GM18499 (cell line): ENCODE data around the gene SNX32.
"Not testable (repeated sequence)": the region's sequence is repeated elsewhere in the genome, so short reads cannot be mapped to it uniquely, and the experiment has no call there.

Experiments used
- ATAC-seq: cut with Tn5 transposase; IDR thresholded peaks from one replicate; pipeline ENCODE4 v1.9.1; 2021; ENCODE audit warnings: moderate number of reproducible peaks; ENCODE audit not compliant: insufficient read depth, unreplicated experiment

Gene SNX32

DNA sequence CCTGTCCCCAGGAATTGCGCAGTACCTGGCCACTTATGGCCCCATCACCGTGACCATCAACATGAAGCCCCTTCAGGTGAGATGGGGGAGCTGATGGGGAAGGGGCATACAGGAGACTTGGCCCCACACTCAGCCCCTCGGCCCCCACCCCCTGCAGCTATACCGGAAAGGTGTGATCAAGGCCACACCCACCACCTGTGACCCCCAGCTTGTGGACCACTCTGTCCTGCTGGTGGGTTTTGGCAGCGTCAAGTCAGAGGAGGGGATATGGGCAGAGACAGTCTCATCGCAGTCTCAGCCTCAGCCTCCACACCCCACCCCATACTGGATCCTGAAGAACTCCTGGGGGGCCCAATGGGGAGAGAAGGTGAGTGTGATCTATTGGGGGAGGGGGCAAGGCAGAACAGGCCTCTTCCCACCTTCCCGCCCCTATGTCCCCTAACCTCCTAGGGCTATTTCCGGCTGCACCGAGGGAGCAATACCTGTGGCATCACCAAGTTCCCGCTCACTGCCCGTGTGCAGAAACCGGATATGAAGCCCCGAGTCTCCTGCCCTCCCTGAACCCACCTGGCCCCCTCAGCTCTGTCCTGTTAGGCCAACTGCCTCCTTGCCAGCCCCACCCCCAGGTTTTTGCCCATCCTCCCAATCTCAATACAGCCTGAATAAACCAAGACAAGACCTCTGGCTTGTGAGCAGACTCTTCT lies 49.4 kb downstream of the SNX32 start:
- ATAC-seq = no peak

DNA sequence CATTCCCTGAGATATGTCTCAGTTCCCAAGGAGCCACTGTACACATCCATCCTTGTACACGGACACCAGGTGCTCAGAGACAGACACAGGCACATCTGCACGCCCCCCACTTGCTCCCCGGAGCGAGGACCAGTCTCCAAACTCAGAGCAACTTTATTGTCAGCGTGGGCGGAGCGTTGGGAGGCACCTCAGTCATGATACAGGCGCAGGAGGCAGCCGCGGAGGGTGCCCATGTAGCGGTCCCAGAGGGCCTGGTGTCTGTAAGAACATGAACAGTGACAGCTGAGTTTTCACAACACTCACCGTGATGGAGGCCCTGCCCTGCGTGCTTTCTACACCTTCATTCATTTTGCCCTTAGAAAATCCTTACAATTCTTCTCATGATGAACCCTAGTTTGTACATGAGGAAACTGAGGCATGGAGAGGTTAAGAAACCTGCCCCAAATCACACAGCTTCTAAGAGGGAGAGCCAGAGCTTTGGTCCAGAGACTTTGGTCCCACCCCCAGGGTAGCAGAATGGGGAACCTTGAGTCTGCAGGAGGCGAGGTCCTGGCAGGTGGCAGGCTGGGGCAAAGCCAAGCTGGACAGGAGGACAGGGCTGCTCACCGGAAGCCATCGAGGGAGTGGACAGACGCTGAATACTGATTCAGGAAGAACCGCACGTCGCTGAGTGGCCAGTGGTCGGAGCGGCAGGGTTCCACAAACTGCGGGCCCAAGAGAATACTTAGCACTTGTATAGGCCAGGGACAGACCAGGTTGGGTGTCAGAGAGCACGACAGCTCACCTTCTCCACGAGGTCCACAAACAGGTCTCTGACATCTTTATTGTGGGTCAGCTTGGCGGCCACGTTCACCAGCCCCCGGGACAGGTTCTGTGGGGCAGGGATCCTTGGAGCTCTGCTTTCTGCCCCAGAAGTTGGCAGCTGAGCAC lies 50.3 kb downstream of the SNX32 start:
- no peak for ATAC-seq

DNA sequence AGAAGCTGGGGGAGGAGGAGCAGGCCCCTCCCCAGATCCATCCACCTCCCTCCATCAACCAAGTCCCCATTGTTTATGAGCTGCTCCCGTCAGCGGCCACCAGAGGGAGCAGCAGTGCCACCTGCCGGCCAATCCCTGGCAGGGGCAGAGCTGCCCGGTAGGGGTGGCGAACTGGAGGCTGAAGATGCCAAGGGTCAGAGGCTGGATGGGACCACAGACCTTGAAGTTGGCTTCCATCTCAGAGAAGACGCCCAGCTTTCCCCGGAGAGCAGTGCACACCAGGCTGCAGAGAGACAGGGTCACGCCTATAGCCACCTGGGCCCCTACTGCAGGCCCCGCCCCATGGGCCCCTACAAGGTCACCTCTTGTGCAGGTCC lies 50.9 kb downstream of the SNX32 start:
- ATAC-seq = no peak

DNA sequence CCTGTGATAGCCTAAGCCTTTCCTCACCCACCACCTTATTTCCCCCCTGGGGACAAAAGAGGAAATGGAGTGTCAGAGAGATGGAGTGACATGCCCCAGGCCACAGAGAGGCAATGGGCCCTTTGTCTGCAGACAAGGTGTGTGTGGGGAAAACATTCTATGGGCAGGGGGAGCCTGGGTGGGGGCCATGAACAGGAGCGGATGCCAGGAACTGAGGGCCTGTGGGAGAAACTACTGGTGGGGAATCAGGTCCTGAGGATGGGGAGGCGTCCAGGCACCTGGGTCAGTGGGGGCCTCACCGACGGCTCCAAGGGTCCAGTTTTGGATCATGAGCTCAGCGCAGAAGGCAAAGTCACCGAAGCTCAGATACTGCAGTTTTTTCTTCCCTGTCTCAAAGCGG lies 51.5 kb downstream of the SNX32 start:
- no peak for ATAC-seq

DNA sequence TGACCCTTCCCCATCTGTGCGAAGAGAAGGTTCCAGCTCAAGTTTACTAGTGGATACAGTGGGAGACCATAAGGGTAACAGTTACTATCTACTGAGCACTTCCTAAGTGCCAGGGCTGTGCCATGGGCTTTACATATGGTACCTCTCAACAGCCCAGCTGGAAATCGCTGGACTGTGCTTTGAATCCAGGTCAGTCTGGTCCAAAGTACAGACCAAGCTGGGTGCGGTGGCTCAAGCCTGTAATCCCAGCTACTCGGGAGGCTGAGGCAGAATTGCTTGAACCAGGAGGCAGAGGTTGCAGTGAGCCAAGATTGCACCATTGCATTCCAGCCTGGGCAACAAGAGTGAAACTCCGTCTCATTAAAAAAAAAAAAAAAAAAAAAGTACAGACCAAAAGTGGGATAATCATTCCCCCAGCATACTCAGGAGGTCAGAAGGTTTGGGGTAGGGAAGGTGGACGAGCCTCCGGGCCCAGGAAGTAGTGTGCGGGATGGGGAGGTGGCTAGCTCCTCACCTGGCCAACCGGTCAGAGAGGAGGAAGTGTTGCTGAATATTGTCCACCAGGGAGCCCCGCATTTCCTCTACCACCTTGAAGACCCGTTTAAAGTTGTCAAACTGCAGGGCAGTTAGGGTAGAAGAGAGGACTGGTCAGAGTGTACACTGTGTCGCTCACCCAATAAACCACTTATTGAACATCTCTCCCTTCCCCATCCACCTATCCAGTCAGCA lies 52.2 kb downstream of the SNX32 start:
- ATAC-seq = no peak

DNA sequence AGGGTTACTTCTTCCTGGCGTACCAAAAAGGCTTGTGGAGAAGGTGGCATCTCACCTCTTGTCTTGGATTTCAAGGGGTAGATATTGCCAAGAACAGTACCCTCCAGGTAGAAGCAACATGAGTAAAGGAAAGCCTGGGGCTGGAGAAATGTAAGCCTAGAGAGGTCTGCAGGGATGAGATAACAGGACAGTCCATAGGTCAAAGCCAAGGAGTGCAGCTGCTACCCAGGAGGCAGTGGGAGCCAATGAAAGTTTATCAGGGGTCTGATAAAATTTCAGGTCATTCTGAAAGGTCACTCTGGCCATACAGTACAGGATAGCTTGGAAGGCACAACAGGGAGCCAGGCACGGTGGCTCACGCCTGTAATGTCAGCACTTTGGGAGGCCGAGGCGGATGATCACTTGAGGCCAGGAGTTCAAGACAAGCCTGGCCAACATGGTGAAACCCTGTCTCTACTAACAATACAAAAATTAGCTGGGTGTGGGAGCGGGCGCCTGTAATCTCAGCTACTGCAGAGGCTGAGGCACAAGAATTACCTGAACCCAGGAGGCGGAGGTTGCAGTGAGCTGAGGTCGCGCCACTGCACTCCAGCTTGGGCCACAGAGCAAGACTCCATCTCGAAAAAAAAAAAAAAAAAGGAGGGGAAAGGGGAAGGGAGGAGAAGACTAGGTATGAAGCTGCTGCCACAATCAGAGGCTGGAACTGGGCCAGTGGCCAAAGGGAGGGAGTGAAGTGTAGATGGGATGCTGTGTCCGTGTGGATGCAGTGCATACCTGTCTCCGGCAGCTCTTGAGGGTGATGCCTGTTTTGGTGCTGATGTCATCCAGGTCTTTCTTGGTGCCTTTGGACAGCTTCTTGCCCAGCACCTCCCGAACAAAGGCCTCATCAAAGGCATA lies 53.3 kb downstream of the SNX32 start:
- no peak for ATAC-seq

DNA sequence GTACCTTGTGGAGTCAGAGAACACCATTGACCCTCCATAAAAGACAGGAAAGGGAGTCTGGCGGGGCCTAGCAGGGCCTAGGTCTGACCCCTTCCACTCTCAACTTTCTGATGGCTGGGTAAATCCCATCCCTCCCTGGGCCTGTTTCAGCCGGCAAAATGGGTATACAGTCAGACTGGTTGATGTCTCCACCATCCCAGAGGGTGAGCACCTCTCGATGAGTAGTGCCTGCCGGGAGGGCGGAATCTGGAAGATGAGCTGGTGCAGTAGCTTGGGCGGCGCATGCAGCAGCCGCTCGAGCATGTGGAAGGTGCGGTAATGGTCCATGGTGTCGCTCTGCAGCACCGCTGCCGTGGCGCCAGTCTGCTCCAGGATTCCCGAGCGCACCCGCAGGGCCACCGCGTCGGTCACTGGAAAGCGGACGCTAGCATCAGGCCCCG lies 54.0 kb downstream of the SNX32 start:
- no peak for ATAC-seq

DNA sequence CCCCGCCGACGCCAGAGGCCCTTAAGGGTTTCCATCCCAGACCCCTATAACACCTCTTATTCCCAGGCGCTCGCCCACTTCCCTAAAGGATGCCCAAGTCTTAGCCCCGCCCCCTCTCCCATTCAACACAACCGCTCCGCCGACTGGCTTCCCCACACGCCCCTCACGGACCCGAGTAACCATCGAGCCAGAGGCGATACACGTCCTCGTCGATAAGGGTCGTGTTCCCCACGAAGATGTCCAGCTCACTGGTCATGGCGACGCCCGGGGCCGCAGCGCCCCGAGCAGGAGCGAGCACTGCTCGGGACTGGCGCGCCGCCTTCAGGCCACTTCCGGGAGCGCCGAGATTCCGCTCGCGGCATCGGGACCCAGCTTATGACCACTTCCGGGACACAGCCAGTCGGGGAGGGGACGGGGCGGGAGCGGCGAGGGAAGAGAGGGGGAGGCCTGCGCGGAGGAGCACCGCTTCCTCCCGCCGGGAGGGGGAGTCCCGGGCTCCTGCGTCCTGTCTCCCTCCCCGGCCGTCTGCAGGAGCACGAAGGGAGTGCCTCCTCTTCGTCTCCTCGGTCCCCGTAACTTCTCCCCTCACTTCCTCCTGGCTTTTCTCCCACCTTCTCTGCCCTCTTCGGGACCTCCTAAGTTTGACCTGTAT lies 54.5 kb downstream of the SNX32 start, which contains the start of gene FIBP:
Gene FIBP (minus strand): TSS at position 309 of the 652 bp plus-strand sequence. CDS start 53 bp downstream, at position 256.
- ATAC-seq = no peak

DNA sequence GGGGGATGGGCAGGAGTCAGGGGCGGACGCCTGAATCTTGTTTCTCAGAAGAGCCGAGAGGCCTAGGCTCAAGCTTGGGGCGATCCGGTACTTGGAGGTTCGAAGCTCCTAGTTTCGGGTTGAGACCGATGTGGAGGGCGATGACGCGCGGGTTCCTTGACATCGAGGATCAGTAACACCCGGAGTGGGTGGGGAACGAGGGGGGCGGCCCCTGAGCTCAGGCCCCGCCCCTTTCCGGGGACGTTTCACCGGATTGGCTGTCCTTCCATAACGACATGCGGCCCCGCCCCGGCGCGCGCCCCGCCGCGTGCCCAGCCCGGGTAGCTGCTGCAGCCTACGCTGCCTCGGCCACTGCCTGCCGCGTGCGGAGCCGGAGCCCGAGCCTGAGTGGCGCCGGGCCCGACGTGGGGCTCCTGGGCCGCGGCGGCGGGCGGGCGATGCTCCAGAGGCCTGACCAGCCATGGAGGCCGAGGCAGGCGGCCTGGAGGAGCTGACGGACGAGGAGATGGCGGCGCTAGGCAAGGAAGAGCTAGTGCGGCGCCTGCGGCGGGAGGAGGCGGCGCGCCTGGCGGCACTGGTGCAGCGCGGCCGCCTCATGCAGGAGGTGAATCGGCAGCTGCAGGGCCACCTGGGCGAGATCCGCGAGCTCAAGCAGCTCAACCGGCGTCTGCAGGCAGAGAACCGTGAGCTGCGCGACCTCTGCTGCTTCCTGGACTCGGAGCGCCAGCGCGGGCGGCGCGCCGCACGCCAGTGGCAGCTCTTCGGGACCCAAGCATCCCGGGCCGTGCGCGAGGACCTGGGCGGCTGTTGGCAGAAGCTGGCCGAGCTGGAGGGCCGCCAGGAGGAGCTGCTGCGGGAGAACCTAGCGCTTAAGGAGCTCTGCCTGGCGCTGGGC lies 56.8 kb downstream of the SNX32 start, which contains the start of gene CCDC85B:
Gene CCDC85B (plus strand): TSS at position 350 of the 895 bp plus-strand sequence. CDS start 111 bp downstream, at position 461.
- no peak for ATAC-seq

DNA sequence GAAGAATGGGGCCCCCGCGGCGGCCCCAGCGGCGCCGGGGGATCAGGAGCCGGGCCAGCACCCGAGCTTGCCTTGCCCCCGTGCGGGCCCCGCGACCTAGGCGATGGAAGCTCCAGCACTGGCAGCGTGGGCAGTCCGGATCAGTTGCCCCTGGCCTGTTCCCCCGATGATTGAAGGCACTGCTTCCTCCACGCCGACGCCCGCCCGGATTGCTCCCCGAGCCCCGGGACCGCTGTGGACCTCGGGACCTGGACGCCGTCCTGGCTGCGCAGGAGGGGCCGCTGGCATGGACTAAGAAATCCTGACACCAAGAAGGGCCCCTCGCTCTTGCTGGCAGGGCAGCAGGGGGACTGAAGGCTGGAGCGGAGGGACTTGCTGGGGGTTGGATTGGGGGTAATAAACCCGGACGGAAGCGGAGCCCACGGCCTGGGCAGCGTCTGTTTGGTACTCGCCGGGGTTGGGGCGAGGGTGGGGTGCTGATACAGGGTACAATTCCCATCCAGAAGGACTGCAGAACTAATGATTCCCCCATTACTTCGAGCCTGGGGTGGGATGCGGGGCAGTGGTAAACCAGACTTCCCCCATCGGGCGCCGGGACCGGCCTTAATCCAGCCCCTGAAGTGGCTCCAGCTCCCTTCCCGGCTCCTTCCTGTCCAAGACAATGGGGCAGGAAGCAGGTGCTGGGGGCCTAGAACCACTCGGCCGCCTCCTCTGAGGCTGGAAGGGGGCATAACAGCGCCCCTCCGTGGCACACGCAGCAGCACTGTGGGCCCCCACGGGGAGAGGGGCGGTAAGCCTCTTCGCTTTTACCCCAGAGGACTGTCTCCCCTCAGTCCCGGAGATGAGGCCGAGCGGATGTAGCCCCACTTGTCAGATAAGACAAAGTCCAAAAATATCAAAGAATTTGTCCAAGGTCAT lies 57.7 kb downstream of the SNX32 start:
- ATAC-seq = no peak

DNA sequence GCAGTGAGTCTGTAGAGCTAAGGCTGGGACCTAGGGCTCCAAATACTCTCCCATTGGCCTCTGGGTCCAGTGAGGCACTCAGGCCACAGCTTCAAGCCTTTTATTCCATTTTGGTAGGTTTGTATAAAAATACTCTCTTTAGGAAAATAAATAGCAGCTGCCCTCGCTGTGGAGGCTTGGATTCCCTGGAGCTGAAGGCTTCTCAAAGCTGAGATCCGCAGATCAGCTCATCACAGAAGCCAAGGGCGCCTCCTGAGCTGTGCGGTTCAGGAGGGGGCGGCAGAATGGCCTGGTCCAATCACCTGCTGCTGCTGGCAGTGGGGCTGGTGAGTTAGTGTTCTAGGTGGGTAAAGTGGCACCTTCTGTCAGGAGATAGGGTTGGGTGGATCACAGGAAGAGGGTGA lies 58.4 kb downstream of the SNX32 start:
- not testable (repeated sequence) for ATAC-seq

DNA sequence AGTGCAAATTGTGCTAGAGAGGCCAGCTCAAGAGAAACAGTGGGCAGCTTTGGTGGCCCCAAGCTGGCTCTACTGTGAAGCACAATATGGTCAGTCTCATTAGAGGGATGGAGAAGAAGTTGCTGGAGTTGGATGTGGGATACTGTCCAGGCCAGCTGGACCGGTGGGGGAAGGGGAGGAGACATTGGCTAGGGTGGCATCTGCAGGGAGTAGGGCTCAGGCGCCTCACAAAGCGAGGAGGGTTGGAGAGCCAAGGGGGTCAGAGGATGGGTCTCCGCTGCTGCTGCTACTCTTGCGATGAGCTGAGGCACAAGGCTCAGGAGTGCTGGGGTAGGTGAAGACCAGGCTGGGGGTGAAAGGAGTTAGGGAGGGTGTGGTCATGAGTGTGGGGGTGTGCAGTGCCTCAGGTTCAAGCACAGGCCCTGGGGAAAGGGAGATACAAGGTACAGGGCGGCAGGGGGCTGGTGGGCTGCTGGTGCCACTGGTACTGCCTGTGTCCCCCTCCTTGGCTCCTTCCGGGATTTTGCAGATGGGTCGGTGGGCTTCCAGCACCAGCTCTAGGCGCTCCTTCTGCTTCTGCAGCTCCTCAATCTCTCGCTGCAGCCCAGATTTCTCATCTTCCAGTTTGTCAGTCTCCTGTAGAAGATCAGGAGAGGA lies 59.0 kb downstream of the SNX32 start:
- no peak for ATAC-seq

DNA sequence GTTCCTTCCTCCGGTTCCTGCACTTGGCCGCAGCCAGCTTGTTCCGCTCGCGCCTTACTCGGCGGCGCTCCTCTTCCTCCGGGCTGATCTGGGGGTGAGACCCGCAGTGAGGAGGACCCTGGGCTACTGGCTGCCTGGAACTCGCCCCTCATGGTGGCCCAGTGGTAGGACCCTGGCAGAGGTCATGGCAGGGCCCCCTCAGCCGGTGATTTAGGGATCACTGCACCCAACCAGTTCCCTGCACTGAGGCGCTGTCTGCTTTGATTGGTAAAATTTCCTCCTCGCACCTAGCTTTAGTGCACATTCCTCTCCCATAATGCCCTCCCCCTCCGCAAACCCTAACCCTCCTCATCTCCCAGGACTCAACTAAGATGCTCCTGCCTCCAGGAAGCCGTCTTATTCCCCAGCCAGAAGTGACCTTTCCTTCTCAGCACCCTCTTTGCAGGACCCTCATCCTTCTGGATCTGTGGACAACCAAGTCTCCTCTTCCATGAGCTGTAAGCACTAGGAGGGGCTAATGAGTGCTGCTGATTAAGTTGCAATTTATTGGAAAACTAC lies 60.4 kb downstream of the SNX32 start:
- no peak for ATAC-seq

DNA sequence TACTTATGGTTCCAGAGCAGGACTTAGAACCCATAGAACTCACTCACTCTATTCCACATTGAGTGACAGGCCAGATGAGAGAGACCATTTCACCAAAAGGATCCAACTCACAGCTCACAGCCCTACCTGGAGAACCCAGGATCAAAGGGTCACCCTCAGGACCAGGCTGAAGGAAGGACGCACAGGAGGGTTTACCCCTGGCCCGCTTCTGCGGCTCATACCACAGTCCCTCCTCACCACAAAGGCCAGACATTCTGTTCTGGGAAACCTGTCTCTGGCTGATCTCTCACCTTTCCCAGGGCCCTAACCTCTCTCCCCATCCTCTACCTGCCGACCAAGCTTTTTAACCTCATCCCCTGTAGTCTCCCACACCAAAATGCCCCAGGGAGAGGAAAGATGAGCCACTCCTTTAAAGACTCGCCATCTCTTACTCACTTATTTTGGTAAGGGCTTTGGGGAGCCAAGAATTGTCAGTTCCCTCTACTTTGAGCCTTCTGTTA lies 61.8 kb downstream of the SNX32 start:
- ATAC-seq = no peak

DNA sequence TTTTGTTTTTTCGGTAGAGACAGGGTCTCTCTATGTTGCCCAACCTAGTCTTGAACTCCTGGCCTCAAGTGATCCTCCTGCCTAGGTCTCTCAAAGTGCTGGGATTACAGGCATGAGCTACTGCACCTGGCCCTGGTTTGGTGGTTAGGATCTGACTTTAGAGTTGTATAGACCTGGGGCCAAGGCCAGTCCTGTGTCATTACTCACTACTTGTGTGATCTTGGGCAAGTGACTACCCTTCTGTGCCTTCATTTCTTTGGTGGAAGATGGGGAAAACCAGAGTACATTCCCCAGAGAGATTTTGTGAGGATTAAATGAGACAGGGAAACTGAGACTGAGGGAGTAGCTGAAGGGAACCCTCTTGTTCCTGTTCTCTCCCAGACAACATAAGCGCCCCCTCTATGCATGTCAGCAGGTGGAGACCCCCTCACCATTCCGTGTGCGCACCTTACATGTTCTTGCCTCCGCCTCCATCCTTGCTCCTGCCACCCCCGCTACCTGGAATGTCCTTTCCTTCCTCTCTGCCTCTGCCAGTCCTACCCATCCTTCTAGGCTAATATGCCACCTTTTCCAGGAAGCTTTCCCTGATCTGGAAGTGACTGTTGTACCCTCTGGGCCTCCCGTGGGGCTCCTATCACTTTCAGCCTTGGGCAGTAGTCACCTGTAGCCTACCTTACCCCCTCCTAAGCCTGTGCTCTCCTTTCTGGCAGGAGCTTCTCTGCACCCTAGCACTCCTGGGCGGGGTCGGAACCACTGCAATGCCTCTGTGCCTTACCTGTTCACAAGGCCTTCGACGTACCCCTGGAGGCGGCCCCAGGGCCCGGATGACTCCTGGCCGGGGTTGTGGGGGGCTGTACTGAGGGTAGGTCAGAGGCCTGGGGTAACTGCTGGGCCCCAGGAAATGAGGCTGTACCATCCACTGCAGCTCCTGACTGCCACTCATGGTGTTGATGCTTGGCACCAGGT lies 62.6 kb downstream of the SNX32 start:
- no peak for ATAC-seq
